IMR-90 (cell line): ENCODE measurements around the gene PRMT5. TPM values are rescaled to one million over a fixed set of nuclear protein-coding genes. Genes with fewer than 3 reads are reported as not detected.

Source experiments
- RAD21 ChIP-seq: IDR thresholded peaks from 2 replicates; pipeline ENCODE4 v1.6.1; 2012; ENCODE audit warnings: low read length, improper control_type of control experiment
- polyA plus RNA-seq, 3 experiments: library from polyadenylated mRNA; depleted of rRNA; stranded (reverse); fragments of >200 nt; gene quantifications; 2 replicates each; pipeline ENCODE4 v1.2.3, GENCODE V29; 2012; ENCODE audit warnings: low replicate concordance in 1 of 3
- total RNA-seq: library from RNA; depleted of rRNA; stranded (reverse); fragments of >200 nt; gene quantifications from 2 replicates; pipeline ENCODE4 v1.2.3, GENCODE V29; 2012; rRNA removed

Gene PRMT5
- total and polyA plus RNA-seq, 2 of the 4 experiments (the other 2 are of a cell fraction) = 99.3 to 136 TPM

- TF ChIP-seq RAD21 = no peak
Measured at GRCh38 chr14:22870811-22871223, 58.4 kb downstream of the PRMT5 start (continued).

Other genes starting within 250 kb of the PRMT5 start
- gene OXA1L, start 162.7 kb downstream of the PRMT5 start, total RNA-seq = 40.0 and 47.3 TPM in 2 replicates
- gene OXA1L, start 162.7 kb downstream of the PRMT5 start, polyA plus RNA-seq (2012; rRNA removed) = 113 and 161 TPM in 2 replicates
- 1.4 and 2.0 TPM in 2 replicates for gene SLC7A7, start 113.9 kb downstream of the PRMT5 start, total RNA-seq
- 1.4 and 1.8 TPM in 2 replicates for gene SLC7A7, start 113.9 kb downstream of the PRMT5 start, polyA plus RNA-seq (2012; rRNA removed)
- gene MRPL52, start 99.5 kb downstream of the PRMT5 start, total RNA-seq = 23.9 and 51.4 TPM in 2 replicates
- 33.1 and 45.7 TPM in 2 replicates for gene MRPL52, start 99.5 kb downstream of the PRMT5 start, polyA plus RNA-seq (2012; rRNA removed)
- gene MMP14, start 92.8 kb downstream of the PRMT5 start, total RNA-seq = 124 and 156 TPM in 2 replicates
- gene MMP14, start 92.8 kb downstream of the PRMT5 start, polyA plus RNA-seq (2012; rRNA removed) = 315 and 375 TPM in 2 replicates
- gene LRP10, start 57.6 kb downstream of the PRMT5 start, total RNA-seq = 19.4 and 25.1 TPM in 2 replicates
- gene LRP10, start 57.6 kb downstream of the PRMT5 start, polyA plus RNA-seq (2012; rRNA removed) = 118 and 121 TPM in 2 replicates
- gene REM2, start 46.2 kb downstream of the PRMT5 start, total RNA-seq = under 0.01 TPM in 2 replicates
- 0.07 TPM in 1 of 2 replicates, not detected in the other for gene REM2, start 46.2 kb downstream of the PRMT5 start, polyA plus RNA-seq (2012; rRNA removed)
- gene RBM23, start 10.2 kb downstream of the PRMT5 start, total RNA-seq = 375 and 830 TPM in 2 replicates
- 43.4 and 44.7 TPM in 2 replicates for gene RBM23, start 10.2 kb downstream of the PRMT5 start, polyA plus RNA-seq (2012; rRNA removed)
- 19.2 and 24.2 TPM in 2 replicates for gene HAUS4, start 27.7 kb upstream of the PRMT5 start, total RNA-seq
- gene HAUS4, start 27.7 kb upstream of the PRMT5 start, polyA plus RNA-seq (2012; rRNA removed) = 13.5 and 16.9 TPM in 2 replicates
- 57.2 and 67.6 TPM in 2 replicates for gene AJUBA, start 53.2 kb upstream of the PRMT5 start, total RNA-seq
- gene AJUBA, start 53.2 kb upstream of the PRMT5 start, polyA plus RNA-seq (2012; rRNA removed) = 46.3 and 46.4 TPM in 2 replicates
- 4.7 and 5.7 TPM in 2 replicates for gene C14orf93, start 80.8 kb upstream of the PRMT5 start, total RNA-seq
- gene C14orf93, start 80.8 kb upstream of the PRMT5 start, polyA plus RNA-seq (2012; rRNA removed) = 4.7 and 5.4 TPM in 2 replicates
- gene PSMB5, start 105.5 kb upstream of the PRMT5 start, total RNA-seq = 268 and 310 TPM in 2 replicates
- 321 and 335 TPM in 2 replicates for gene PSMB5, start 105.5 kb upstream of the PRMT5 start, polyA plus RNA-seq (2012; rRNA removed)
- not detected in 2 replicates for gene PSMB11, start 112.8 kb upstream of the PRMT5 start, total RNA-seq
- gene PSMB11, start 112.8 kb upstream of the PRMT5 start, polyA plus RNA-seq (2012; rRNA removed) = not detected in 2 replicates
- gene CDH24, start 128.1 kb upstream of the PRMT5 start, total RNA-seq = 3.6 and 3.9 TPM in 2 replicates
- gene CDH24, start 128.1 kb upstream of the PRMT5 start, polyA plus RNA-seq (2012; rRNA removed) = 24.4 and 30.0 TPM in 2 replicates
- gene ACIN1, start 165.8 kb upstream of the PRMT5 start, total RNA-seq = 71.9 and 73.8 TPM in 2 replicates
- 167 and 185 TPM in 2 replicates for gene ACIN1, start 165.8 kb upstream of the PRMT5 start, polyA plus RNA-seq (2012; rRNA removed)
- gene C14orf119, start 166.1 kb upstream of the PRMT5 start, total RNA-seq = 61.9 and 83.7 TPM in 2 replicates
- 74.0 and 86.3 TPM in 2 replicates for gene C14orf119, start 166.1 kb upstream of the PRMT5 start, polyA plus RNA-seq (2012; rRNA removed)
- 0.28 and 0.36 TPM in 2 replicates for gene CIROP, start 175.6 kb upstream of the PRMT5 start, total RNA-seq
- gene CIROP, start 175.6 kb upstream of the PRMT5 start, polyA plus RNA-seq (2012; rRNA removed) = 0.31 and 0.37 TPM in 2 replicates
- gene CEBPE, start 189.9 kb upstream of the PRMT5 start, total RNA-seq = not detected in 2 replicates
- 0.05 TPM in 1 of 2 replicates, not detected in the other for gene CEBPE, start 189.9 kb upstream of the PRMT5 start, polyA plus RNA-seq (2012; rRNA removed)